ENCODE results near the gene XRCC4.

XRCC4 gene

GRCh38 chr5:83199126-83199525 lies 121.8 kb downstream of the XRCC4 start:
- H3K9me3 ChIP-seq (ENCODE audit: control insufficient read depth, low read length), result no peaks in the 10 kb centered on the region
- no peaks in the 10 kb centered on the region for H3K27me3 ChIP-seq (replicated peaks; ENCODE audit: control insufficient read depth, insufficient read depth, low read length, poor library complexity, severe bottlenecking)
- DNase-seq, result no peak
- H3K4me3 ChIP-seq (ENCODE audit: insufficient read depth, low read depth, low read length, poor library complexity, severe bottlenecking), result no peak overlapping the region
- H3K27ac ChIP-seq (ENCODE audit: insufficient read depth, low read length, poor library complexity, severe bottlenecking), result no peak overlapping the region
- no peaks in the 10 kb centered on the region for H3K36me3 ChIP-seq (ENCODE audit: control insufficient read depth, insufficient read depth, low read length)
- no peaks in the 10 kb centered on the region for H3K4me1 ChIP-seq (ENCODE audit: control insufficient read depth, insufficient read depth, low read length, poor library complexity, severe bottlenecking)

GRCh38 chr5:83204651-83205050 lies 127.3 kb downstream of the XRCC4 start:
- Histone ChIP-seq H3K9me3 (ENCODE audit: control insufficient read depth, low read length) (no peaks in the 10 kb centered on the region), H3K4me1 (ENCODE audit: control insufficient read depth, insufficient read depth, low read length, poor library complexity, severe bottlenecking) (no peaks in the 10 kb centered on the region), H3K4me3 (ENCODE audit: insufficient read depth, low read depth, low read length, poor library complexity, severe bottlenecking) (no peak overlapping the region), H3K27me3 (replicated peaks; ENCODE audit: control insufficient read depth, insufficient read depth, low read length, poor library complexity, severe bottlenecking) (no peaks in the 10 kb centered on the region), H3K36me3 (ENCODE audit: control insufficient read depth, insufficient read depth, low read length) (no peaks in the 10 kb centered on the region), H3K27ac (ENCODE audit: insufficient read depth, low read length, poor library complexity, severe bottlenecking) (no peak overlapping the region)
- DNase-seq, result no peak

- Histone ChIP-seq H3K9me3 (ENCODE audit: control insufficient read depth, low read length) (no peaks in the 10 kb centered on the region), H3K4me3 (ENCODE audit: insufficient read depth, low read depth, low read length, poor library complexity, severe bottlenecking) (no peak overlapping the region), H3K36me3 (ENCODE audit: control insufficient read depth, insufficient read depth, low read length) (no peaks in the 10 kb centered on the region), H3K27me3 (replicated peaks; ENCODE audit: control insufficient read depth, insufficient read depth, low read length, poor library complexity, severe bottlenecking) (no peaks in the 10 kb centered on the region), H3K4me1 (ENCODE audit: control insufficient read depth, insufficient read depth, low read length, poor library complexity, severe bottlenecking) (no peaks in the 10 kb centered on the region), H3K27ac (ENCODE audit: insufficient read depth, low read length, poor library complexity, severe bottlenecking) (no peak overlapping the region)
- no peak for DNase-seq
Measured at GRCh38 chr5:83209963-83210362, 132.6 kb downstream of the XRCC4 start.

- H3K27me3 ChIP-seq (replicated peaks; ENCODE audit: control insufficient read depth, insufficient read depth, low read length, poor library complexity, severe bottlenecking), result no peaks in the 10 kb centered on the region
- H3K4me1 ChIP-seq (ENCODE audit: control insufficient read depth, insufficient read depth, low read length, poor library complexity, severe bottlenecking), result no peaks in the 10 kb centered on the region
- H3K36me3 ChIP-seq (ENCODE audit: control insufficient read depth, insufficient read depth, low read length), result no peaks in the 10 kb centered on the region
- H3K27ac ChIP-seq (ENCODE audit: insufficient read depth, low read length, poor library complexity, severe bottlenecking), result no peak overlapping the region
- DNase-seq, result no peak
- no peak overlapping the region for H3K4me3 ChIP-seq (ENCODE audit: insufficient read depth, low read depth, low read length, poor library complexity, severe bottlenecking)
- no peaks in the 10 kb centered on the region for H3K9me3 ChIP-seq (ENCODE audit: control insufficient read depth, low read length)
Measured at GRCh38 chr5:83219077-83219476, 141.7 kb downstream of the XRCC4 start.

GRCh38 chr5:83219495-83219894 lies 142.1 kb downstream of the XRCC4 start:
- Histone ChIP-seq H3K27ac (ENCODE audit: insufficient read depth, low read length, poor library complexity, severe bottlenecking) (no peak overlapping the region), H3K9me3 (ENCODE audit: control insufficient read depth, low read length) (no peaks in the 10 kb centered on the region), H3K4me3 (ENCODE audit: insufficient read depth, low read depth, low read length, poor library complexity, severe bottlenecking) (no peak overlapping the region), H3K27me3 (replicated peaks; ENCODE audit: control insufficient read depth, insufficient read depth, low read length, poor library complexity, severe bottlenecking) (no peaks in the 10 kb centered on the region), H3K4me1 (ENCODE audit: control insufficient read depth, insufficient read depth, low read length, poor library complexity, severe bottlenecking) (no peaks in the 10 kb centered on the region), H3K36me3 (ENCODE audit: control insufficient read depth, insufficient read depth, low read length) (no peaks in the 10 kb centered on the region)
- no peak for DNase-seq

- Histone ChIP-seq H3K4me1 (ENCODE audit: control insufficient read depth, insufficient read depth, low read length, poor library complexity, severe bottlenecking) (no peaks in the 10 kb centered on the region), H3K9me3 (ENCODE audit: control insufficient read depth, low read length) (no peaks in the 10 kb centered on the region), H3K4me3 (ENCODE audit: insufficient read depth, low read depth, low read length, poor library complexity, severe bottlenecking) (no peak overlapping the region), H3K36me3 (ENCODE audit: control insufficient read depth, insufficient read depth, low read length) (no peaks in the 10 kb centered on the region), H3K27ac (ENCODE audit: insufficient read depth, low read length, poor library complexity, severe bottlenecking) (no peak overlapping the region), H3K27me3 (replicated peaks; ENCODE audit: control insufficient read depth, insufficient read depth, low read length, poor library complexity, severe bottlenecking) (no peaks in the 10 kb centered on the region)
- no peak for DNase-seq
Measured at GRCh38 chr5:83220331-83220730, 143.0 kb downstream of the XRCC4 start.

- no peaks in the 10 kb centered on the region for H3K27me3 ChIP-seq (replicated peaks; ENCODE audit: control insufficient read depth, insufficient read depth, low read length, poor library complexity, severe bottlenecking)
- no peak overlapping the region for H3K4me3 ChIP-seq (ENCODE audit: insufficient read depth, low read depth, low read length, poor library complexity, severe bottlenecking)
- no peaks in the 10 kb centered on the region for H3K36me3 ChIP-seq (ENCODE audit: control insufficient read depth, insufficient read depth, low read length)
- no peaks in the 10 kb centered on the region for H3K4me1 ChIP-seq (ENCODE audit: control insufficient read depth, insufficient read depth, low read length, poor library complexity, severe bottlenecking)
- H3K27ac ChIP-seq (ENCODE audit: insufficient read depth, low read length, poor library complexity, severe bottlenecking), result no peak overlapping the region
- no peak for DNase-seq
- no peaks in the 10 kb centered on the region for H3K9me3 ChIP-seq (ENCODE audit: control insufficient read depth, low read length)
Measured at GRCh38 chr5:83222906-83223305, 145.6 kb downstream of the XRCC4 start.

GRCh38 chr5:83227611-83228010 lies 150.3 kb downstream of the XRCC4 start:
- H3K27me3 ChIP-seq (replicated peaks; ENCODE audit: control insufficient read depth, insufficient read depth, low read length, poor library complexity, severe bottlenecking), result no peaks in the 10 kb centered on the region
- no peak for DNase-seq
- no peaks in the 10 kb centered on the region for H3K9me3 ChIP-seq (ENCODE audit: control insufficient read depth, low read length)
- no peak overlapping the region for H3K27ac ChIP-seq (ENCODE audit: insufficient read depth, low read length, poor library complexity, severe bottlenecking)
- H3K36me3 ChIP-seq (ENCODE audit: control insufficient read depth, insufficient read depth, low read length), result no peaks in the 10 kb centered on the region
- H3K4me3 ChIP-seq (ENCODE audit: insufficient read depth, low read depth, low read length, poor library complexity, severe bottlenecking), result no peak overlapping the region
- H3K4me1 ChIP-seq (ENCODE audit: control insufficient read depth, insufficient read depth, low read length, poor library complexity, severe bottlenecking), result no peaks in the 10 kb centered on the region

- H3K27ac ChIP-seq (ENCODE audit: insufficient read depth, low read length, poor library complexity, severe bottlenecking), result no peak overlapping the region
- DNase-seq, result no peak
- H3K4me3 ChIP-seq (ENCODE audit: insufficient read depth, low read depth, low read length, poor library complexity, severe bottlenecking), result no peak overlapping the region
- no peaks in the 10 kb centered on the region for H3K36me3 ChIP-seq (ENCODE audit: control insufficient read depth, insufficient read depth, low read length)
- H3K27me3 ChIP-seq (replicated peaks; ENCODE audit: control insufficient read depth, insufficient read depth, low read length, poor library complexity, severe bottlenecking), result no peaks in the 10 kb centered on the region
- H3K4me1 ChIP-seq (ENCODE audit: control insufficient read depth, insufficient read depth, low read length, poor library complexity, severe bottlenecking), result no peaks in the 10 kb centered on the region
- H3K9me3 ChIP-seq (ENCODE audit: control insufficient read depth, low read length), result no peaks in the 10 kb centered on the region
Measured at GRCh38 chr5:83230511-83230910, 153.2 kb downstream of the XRCC4 start.

GRCh38 chr5:83244516-83244915 lies 167.2 kb downstream of the XRCC4 start:
- H3K4me1 ChIP-seq (ENCODE audit: control insufficient read depth, insufficient read depth, low read length, poor library complexity, severe bottlenecking), result no peaks in the 10 kb centered on the region
- no peak for DNase-seq

GRCh38 chr5:83245037-83245436 lies 167.7 kb downstream of the XRCC4 start:
- Histone ChIP-seq H3K4me1 (ENCODE audit: control insufficient read depth, insufficient read depth, low read length, poor library complexity, severe bottlenecking) (no peaks in the 10 kb centered on the region), H3K9me3 (ENCODE audit: control insufficient read depth, low read length) (no peaks in the 10 kb centered on the region), H3K27me3 (replicated peaks; ENCODE audit: control insufficient read depth, insufficient read depth, low read length, poor library complexity, severe bottlenecking) (no peaks in the 10 kb centered on the region), H3K36me3 (ENCODE audit: control insufficient read depth, insufficient read depth, low read length) (no peaks in the 10 kb centered on the region), H3K27ac (ENCODE audit: insufficient read depth, low read length, poor library complexity, severe bottlenecking) (no peak overlapping the region), H3K4me3 (ENCODE audit: insufficient read depth, low read depth, low read length, poor library complexity, severe bottlenecking) (no peak overlapping the region)
- no peak for DNase-seq

More at GRCh38 chr5:83244516-83244915, 167.2 kb downstream of the XRCC4 start:
- Histone ChIP-seq H3K4me3 (ENCODE audit: insufficient read depth, low read depth, low read length, poor library complexity, severe bottlenecking) (no peak overlapping the region), H3K36me3 (ENCODE audit: control insufficient read depth, insufficient read depth, low read length) (no peaks in the 10 kb centered on the region), H3K27ac (ENCODE audit: insufficient read depth, low read length, poor library complexity, severe bottlenecking) (no peak overlapping the region), H3K9me3 (ENCODE audit: control insufficient read depth, low read length) (no peaks in the 10 kb centered on the region), H3K27me3 (replicated peaks; ENCODE audit: control insufficient read depth, insufficient read depth, low read length, poor library complexity, severe bottlenecking) (no peaks in the 10 kb centered on the region)

All from effector memory CD4-positive, alpha-beta T cell (primary cell).